GM12892 (cell line): ENCODE measurements around the gene CENPS.

Experiments used
- POLR2A ChIP-seq: IDR thresholded peaks from 2 replicates; pipeline ENCODE4 v1.6.1; 2011; ENCODE audit warnings: low read depth, low read length, control low read depth
- POLR2AphosphoS5 ChIP-seq: IDR thresholded peaks from 2 replicates; pipeline ENCODE4 v1.6.1; 2011; ENCODE audit warnings: low read depth, low read length, control low read depth
- TAF1 ChIP-seq: IDR thresholded peaks from 2 replicates; pipeline ENCODE4 v1.6.1; 2011; ENCODE audit warnings: low read depth, mild to moderate bottlenecking, control low read depth, low read length, borderline replicate concordance

GRCh38 chr1:10388387-10388715 lies 41.9 kb upstream of the CENPS start:
- no peak for TF ChIP-seq POLR2A
- TF ChIP-seq POLR2AphosphoS5, result no peak
- TF ChIP-seq TAF1, result no peak
